GM19099 (cell line): ENCODE measurements around the gene STK16.

ENCODE experiments used
- POLR2A ChIP-seq: IDR thresholded peaks from 3 replicates; pipeline ENCODE4 v1.6.1; 2011; ENCODE audit warnings: low read depth; ENCODE audit not compliant: insufficient read length; ENCODE audit errors: extremely low read depth

Gene STK16

GRCh38 chr2:219250049-219250781, 4.9 kb downstream of the STK16 start:
- TF ChIP-seq POLR2A = no peak

GRCh38 chr2:219251656-219252055, 6.4 kb downstream of the STK16 start:
- no peak for TF ChIP-seq POLR2A

- TF ChIP-seq POLR2A = no peak
Measured at GRCh38 chr2:219252084-219252483, 6.8 kb downstream of the STK16 start.

GRCh38 chr2:219252570-219252899, 7.3 kb downstream of the STK16 start:
- TF ChIP-seq POLR2A = no peak

- TF ChIP-seq POLR2A = no peak
Measured at GRCh38 chr2:219252900-219253752, 7.8 kb downstream of the STK16 start, which contains the start of gene TUBA4B. TUBA4B (plus strand) TSS chr2:219253243; CDS start chr2:219253408, 165 bp downstream.

GRCh38 chr2:219253753-219254589, 8.7 kb downstream of the STK16 start, which contains the start of gene TUBA4A:
TUBA4A (minus strand) TSS chr2:219253918; CDS start chr2:219253858, 60 bp downstream.
- peak; percentile 100 for TF ChIP-seq POLR2A

GRCh38 chr2:219254590-219255201, 9.4 kb downstream of the STK16 start:
- TF ChIP-seq POLR2A = no peak

- TF ChIP-seq POLR2A = no peak
Measured at GRCh38 chr2:219261024-219261855, 16.0 kb downstream of the STK16 start.

GRCh38 chr2:219266232-219266631, 21.0 kb downstream of the STK16 start:
- TF ChIP-seq POLR2A = no peak

- TF ChIP-seq POLR2A = no peak
Measured at GRCh38 chr2:219266886-219267285, 21.6 kb downstream of the STK16 start.

- TF ChIP-seq POLR2A = no peak
Measured at GRCh38 chr2:219268294-219268693, 23.0 kb downstream of the STK16 start.

GRCh38 chr2:219269362-219270054, 24.2 kb downstream of the STK16 start:
- no peak for TF ChIP-seq POLR2A

GRCh38 chr2:219270055-219270372, 24.7 kb downstream of the STK16 start:
- TF ChIP-seq POLR2A = no peak
